Activated CD8-positive, alpha-beta memory T cell treated with anti-CD3 and anti-CD28 coated beads, Interleukin-2, amount 10 ng/mL, durations not matched to agents 7 days and 5 days (primary cell): ENCODE measurements around the gene TAS2R5. TPM values are rescaled to one million over a fixed set of nuclear protein-coding genes. Genes with fewer than 3 reads are reported as not detected.
"Not testable (repeated sequence)": the region's sequence is repeated elsewhere in the genome, so short reads cannot be mapped to it uniquely, and the experiment has no call there.

Experiments used
- ATAC-seq: fragments of 150-1000 bp; cut with Tn5 transposase; one replicate; pipeline ENCODE4 v1.10.0; 2021; ENCODE audit warnings: moderate library complexity
- CTCF ChIA-PET: fragments of 350-600 bp; sonication (Branson Sonifier 250); formaldehyde crosslinking; loops from one replicate; lab custom pipeline; 2021; ENCODE audit warnings: antibody characterized with exemption; lab: Charles Lee
- DNase-seq: peaks from one replicate; pipeline ENCODE4 v3.0.0-alpha.2; 2020
- H3K27ac Mint-ChIP-seq: one replicate; pipeline ENCODE4 v1.8.0; 2021; ENCODE audit warnings: mild to moderate bottlenecking, mixed read lengths
- H3K27me3 Mint-ChIP-seq: one replicate; pipeline ENCODE4 v1.8.0; 2021; ENCODE audit warnings: mixed read lengths
- H3K36me3 Mint-ChIP-seq: one replicate; pipeline ENCODE4 v1.8.0; 2021; ENCODE audit warnings: mild to moderate bottlenecking, mixed read lengths
- H3K4me1 Mint-ChIP-seq: one replicate; pipeline ENCODE4 v1.8.0; 2021; ENCODE audit warnings: mixed read lengths
- H3K4me3 Mint-ChIP-seq: one replicate; pipeline ENCODE4 v1.8.0; 2021; ENCODE audit warnings: mild to moderate bottlenecking, moderate library complexity, mixed read lengths
- H3K9me3 Mint-ChIP-seq: one replicate; pipeline ENCODE4 v1.8.0; 2022; ENCODE audit warnings: low read depth, mixed read lengths
- total RNA-seq, 2 experiments: library from RNA; stranded (reverse); gene quantifications; one replicate each; pipeline ENCODE4 v1.2.3, GENCODE V29; 2021

TAS2R5 gene
- total RNA-seq, 2 experiments from 2014 or later: 1.4 to 1.8 TPM

GRCh38 chr7:141820067-141820466 lies 30.1 kb downstream of the TAS2R5 start:
- CTCF ChIA-PET: no interaction called here
- no peak for ATAC-seq
- Mint-ChIP-seq H3K4me1 (no peaks in the 10 kb centered on the region), H3K36me3 (no peaks in the 10 kb centered on the region), H3K27ac (no peak overlapping the region), H3K27me3 (no peaks in the 10 kb centered on the region), H3K4me3 (no peak overlapping the region), H3K9me3 (peaks cover 21% of the 10 kb centered on the region)
- no peak for DNase-seq

GRCh38 chr7:141822432-141822831 lies 32.4 kb downstream of the TAS2R5 start:
- H3K4me1 Mint-ChIP-seq, H3K27me3 Mint-ChIP-seq, H3K27ac Mint-ChIP-seq, CTCF ChIA-PET, H3K36me3 Mint-ChIP-seq, DNase-seq, ATAC-seq, H3K4me3 Mint-ChIP-seq: not testable (repeated sequence)
- peaks cover 21% of the 10 kb centered on the region for H3K9me3 Mint-ChIP-seq

GRCh38 chr7:141837683-141838082 lies 47.7 kb downstream of the TAS2R5 start:
- ATAC-seq: no peak
- no peak overlapping the region for H3K4me3 Mint-ChIP-seq
- H3K36me3 Mint-ChIP-seq: no peaks in the 10 kb centered on the region
- DNase-seq: no peak
- H3K27me3 Mint-ChIP-seq: no peaks in the 10 kb centered on the region
- H3K27ac Mint-ChIP-seq: no peak overlapping the region
- H3K4me1 Mint-ChIP-seq: no peaks in the 10 kb centered on the region
- H3K9me3 Mint-ChIP-seq: no peaks in the 10 kb centered on the region
- CTCF ChIA-PET: no interaction called here

- Mint-ChIP-seq H3K27me3 (no peaks in the 10 kb centered on the region), H3K36me3 (no peaks in the 10 kb centered on the region), H3K4me1 (no peaks in the 10 kb centered on the region), H3K27ac (no peak overlapping the region), H3K4me3 (no peak overlapping the region), H3K9me3 (no peaks in the 10 kb centered on the region)
- ATAC-seq (no peak), DNase-seq (no peak)
- CTCF ChIA-PET: interaction anchor here (0.6 kb wide), 1 partner anchor 608 kb away, joined by 3 read pairs; no protein-coding TSS in a partner anchor
These were observed 48.6 kb downstream of the TAS2R5 start for GRCh38 chr7:141838581-141838980.

- Mint-ChIP-seq H3K4me1 (no peaks in the 10 kb centered on the region), H3K36me3 (no peaks in the 10 kb centered on the region), H3K4me3 (no peak overlapping the region), H3K27me3 (no peaks in the 10 kb centered on the region), H3K9me3 (no peaks in the 10 kb centered on the region), H3K27ac (no peak overlapping the region)
- CTCF ChIA-PET: interaction anchor here (0.6 kb wide), 1 partner anchor 607 kb away, joined by 3 read pairs; no protein-coding TSS in a partner anchor
- no peak for ATAC-seq
- no peak for DNase-seq
These were observed 49.2 kb downstream of the TAS2R5 start for GRCh38 chr7:141839256-141839655.

GRCh38 chr7:141840708-141841107 lies 50.7 kb downstream of the TAS2R5 start:
- no peaks in the 10 kb centered on the region for H3K36me3 Mint-ChIP-seq
- H3K9me3 Mint-ChIP-seq: no peaks in the 10 kb centered on the region
- ATAC-seq (no peak), DNase-seq (no peak)
- H3K4me3 Mint-ChIP-seq: no peak overlapping the region
- H3K27ac Mint-ChIP-seq: no peak overlapping the region
- no peaks in the 10 kb centered on the region for H3K4me1 Mint-ChIP-seq
- H3K27me3 Mint-ChIP-seq: no peaks in the 10 kb centered on the region
- CTCF ChIA-PET: no interaction called here

Other genes starting within 250 kb of the TAS2R5 start
- 10 to 100 TPM; 45.9 to 75.8 TPM for gene AGK, start 238.8 kb upstream of the TAS2R5 start, total RNA-seq
- 10 to 100 TPM; 17.0 to 27.3 TPM for gene DENND11, start 88.1 kb upstream of the TAS2R5 start, total RNA-seq
- gene WEE2, start 81.9 kb upstream of the TAS2R5 start, total RNA-seq: not detected
- gene SSBP1, start 51.9 kb upstream of the TAS2R5 start, total RNA-seq: 100 to 1,000 TPM; 123 to 133 TPM
- gene TAS2R3, start 26.1 kb upstream of the TAS2R5 start, total RNA-seq: under 1 TPM; 0.70 to 0.75 TPM
- gene TAS2R4, start 13.5 kb upstream of the TAS2R5 start, total RNA-seq: under 1 TPM; 0.49 to 0.82 TPM
- gene PRSS37, start 51.3 kb downstream of the TAS2R5 start, total RNA-seq: not detected
- gene OR9A4, start 126.2 kb downstream of the TAS2R5 start, total RNA-seq: not detected
- not detected for gene CLEC5A, start 156.8 kb downstream of the TAS2R5 start, total RNA-seq
- not detected for gene TAS2R38, start 183.6 kb downstream of the TAS2R5 start, total RNA-seq
- not detected for gene MGAM, start 205.7 kb downstream of the TAS2R5 start, total RNA-seq